ENCODE results near the gene SPG21. TPM values are rescaled to one million over a fixed set of nuclear protein-coding genes. Genes with fewer than 3 reads are reported as not detected.

Gene SPG21
- total RNA-seq, 1 experiment from 2014 or later: 53.0 TPM

- no TSS peak for BruUV-seq (replicated peaks)
These were observed 30.6 kb downstream of the SPG21 start for GRCh38 chr15:64959128-64959527.

GRCh38 chr15:64954395-64954794 lies 35.3 kb downstream of the SPG21 start:
- Histone ChIP-seq H3K4me2 (ENCODE audit: low read length) (no peak overlapping the region), H3K9ac (ENCODE audit: low read length) (no peak overlapping the region), H3K9me2 (replicated peaks; ENCODE audit: low read length) (no peaks in the 10 kb centered on the region), H3F3A (ENCODE audit: low read length, unreplicated experiment) (no peaks in the 10 kb centered on the region), H3K9me3 (ENCODE audit: low read length) (no peaks in the 10 kb centered on the region), H3K4me1 (ENCODE audit: insufficient read depth, low read length) (no peaks in the 10 kb centered on the region), H3K27me3 (ENCODE audit: low read length) (no peaks in the 10 kb centered on the region), H3K4me3 (ENCODE audit: low read length) (no peak overlapping the region), H3K79me2 (ENCODE audit: low read length) (no peaks in the 10 kb centered on the region), H3K36me3 (ENCODE audit: low read depth, low read length) (peaks cover 4% of the 10 kb centered on the region), H2AFZ (ENCODE audit: low read length) (no peak overlapping the region), H3K27ac (ENCODE audit: low read length) (no peak overlapping the region), H4K20me1 (ENCODE audit: low read length) (no peaks in the 10 kb centered on the region)
- ChIA-PET CTCF (no interaction called here), POLR2A (ENCODE audit: unreplicated experiment) (no interaction called here)
- intact Hi-C loops (cut with micrococcal nuclease): no loop called here
- no peak for DNase-seq
- no peak for ATAC-seq
- TF ChIP-seq EZH2 (IDR thresholded peaks at IDR 0.05; ENCODE audit: low read length, unreplicated experiment): no peak
- no peak for TF ChIP-seq EZH2phosphoT487 (IDR thresholded peaks at IDR 0.05; ENCODE audit: borderline replicate concordance, low read length)
- TF ChIP-seq, protein P1, sequence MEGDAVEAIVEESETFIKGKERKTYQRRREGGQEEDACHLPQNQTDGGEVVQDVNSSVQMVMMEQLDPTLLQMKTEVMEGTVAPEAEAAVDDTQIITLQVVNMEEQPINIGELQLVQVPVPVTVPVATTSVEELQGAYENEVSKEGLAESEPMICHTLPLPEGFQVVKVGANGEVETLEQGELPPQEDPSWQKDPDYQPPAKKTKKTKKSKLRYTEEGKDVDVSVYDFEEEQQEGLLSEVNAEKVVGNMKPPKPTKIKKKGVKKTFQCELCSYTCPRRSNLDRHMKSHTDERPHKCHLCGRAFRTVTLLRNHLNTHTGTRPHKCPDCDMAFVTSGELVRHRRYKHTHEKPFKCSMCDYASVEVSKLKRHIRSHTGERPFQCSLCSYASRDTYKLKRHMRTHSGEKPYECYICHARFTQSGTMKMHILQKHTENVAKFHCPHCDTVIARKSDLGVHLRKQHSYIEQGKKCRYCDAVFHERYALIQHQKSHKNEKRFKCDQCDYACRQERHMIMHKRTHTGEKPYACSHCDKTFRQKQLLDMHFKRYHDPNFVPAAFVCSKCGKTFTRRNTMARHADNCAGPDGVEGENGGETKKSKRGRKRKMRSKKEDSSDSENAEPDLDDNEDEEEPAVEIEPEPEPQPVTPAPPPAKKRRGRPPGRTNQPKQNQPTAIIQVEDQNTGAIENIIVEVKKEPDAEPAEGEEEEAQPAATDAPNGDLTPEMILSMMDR (conservative IDR thresholded peaks at IDR 0.05; ENCODE audit: low read depth, low read length): no peak
- no TSS peak for BruUV-seq (replicated peaks)

More at GRCh38 chr15:64959128-64959527, 30.6 kb downstream of the SPG21 start:
- Histone ChIP-seq H3K79me2 (ENCODE audit: low read length) (no peaks in the 10 kb centered on the region), H2AFZ (ENCODE audit: low read length) (no peak overlapping the region), H3K4me3 (ENCODE audit: low read length) (no peak overlapping the region), H3K9ac (ENCODE audit: low read length) (no peak overlapping the region), H3K36me3 (ENCODE audit: low read depth, low read length) (peaks cover 14% of the 10 kb centered on the region), H4K20me1 (ENCODE audit: low read length) (no peaks in the 10 kb centered on the region), H3F3A (ENCODE audit: low read length, unreplicated experiment) (no peaks in the 10 kb centered on the region), H3K27me3 (ENCODE audit: low read length) (no peaks in the 10 kb centered on the region), H3K4me1 (ENCODE audit: insufficient read depth, low read length) (no peaks in the 10 kb centered on the region), H3K27ac (ENCODE audit: low read length) (no peak overlapping the region), H3K9me2 (replicated peaks; ENCODE audit: low read length) (no peaks in the 10 kb centered on the region), H3K4me2 (ENCODE audit: low read length) (no peak overlapping the region), H3K9me3 (ENCODE audit: low read length) (no peaks in the 10 kb centered on the region)
- ChIA-PET POLR2A (ENCODE audit: unreplicated experiment) (no interaction called here), CTCF (no interaction called here)
- ATAC-seq: no peak
- TF ChIP-seq, protein P1 (conservative IDR thresholded peaks at IDR 0.05; ENCODE audit: low read depth, low read length): no peak
- TF ChIP-seq EZH2phosphoT487 (IDR thresholded peaks at IDR 0.05; ENCODE audit: borderline replicate concordance, low read length) (no peak), EZH2 (IDR thresholded peaks at IDR 0.05; ENCODE audit: low read length, unreplicated experiment) (no peak)
- intact Hi-C loops (cut with micrococcal nuclease): no loop called here
- DNase-seq: no peak

- no TSS peak for BruUV-seq (replicated peaks)
- POLR2A ChIA-PET (ENCODE audit: unreplicated experiment): no interaction called here
These were observed 37.8 kb downstream of the SPG21 start for GRCh38 chr15:64951777-64952418.

More at GRCh38 chr15:64951777-64952418, 37.8 kb downstream of the SPG21 start:
- H3F3A ChIP-seq (ENCODE audit: low read length, unreplicated experiment): no peaks in the 10 kb centered on the region
- H3K27me3 ChIP-seq (ENCODE audit: low read length): no peaks in the 10 kb centered on the region
- H3K79me2 ChIP-seq (ENCODE audit: low read length): no peaks in the 10 kb centered on the region
- no peak overlapping the region for H3K9ac ChIP-seq (ENCODE audit: low read length)
- DNase-seq (no peak), ATAC-seq (no peak)
- no peaks in the 10 kb centered on the region for H3K9me2 ChIP-seq (replicated peaks; ENCODE audit: low read length)
- no peak overlapping the region for H3K4me2 ChIP-seq (ENCODE audit: low read length)
- intact Hi-C loops (cut with micrococcal nuclease): no loop called here
- H3K9me3 ChIP-seq (ENCODE audit: low read length): no peaks in the 10 kb centered on the region
- peaks cover 4% of the 10 kb centered on the region; the same call in 1 of the 2 replicates for H3K36me3 ChIP-seq (ENCODE audit: low read depth, low read length)
- no peaks in the 10 kb centered on the region for H3K4me1 ChIP-seq (ENCODE audit: insufficient read depth, low read length)
- TF ChIP-seq EZH2 (IDR thresholded peaks at IDR 0.05; ENCODE audit: low read length, unreplicated experiment) (no peak), EZH2phosphoT487 (IDR thresholded peaks at IDR 0.05; ENCODE audit: borderline replicate concordance, low read length) (no peak)
- TF ChIP-seq, protein P1 (conservative IDR thresholded peaks at IDR 0.05; ENCODE audit: low read depth, low read length): no peak
- H3K4me3 ChIP-seq (ENCODE audit: low read length): no peak overlapping the region
- H2AFZ ChIP-seq (ENCODE audit: low read length): no peak overlapping the region
- H4K20me1 ChIP-seq (ENCODE audit: low read length): no peaks in the 10 kb centered on the region
- H3K27ac ChIP-seq (ENCODE audit: low read length): no peak overlapping the region
- CTCF ChIA-PET: no interaction called here

Measured in PC-3 (cell line).